Parathyroid adenoma (tissue), 2 donors: ENCODE data around the gene WFDC11.
A peak's percentile ranks its signal among the peaks of the same experiment; 100 is the strongest.

ENCODE experiments used
- H2AFZ ChIP-seq: fragments of 300-600 bp; sonication (generic); one replicate; pipeline ENCODE4 v1.7.0; 2017; ENCODE audit warnings: antibody characterized with exemption, mild to moderate bottlenecking
- H3K27ac ChIP-seq: fragments of 300-600 bp; sonication (generic); one replicate; pipeline ENCODE4 v1.7.0; 2017
- H3K27me3 ChIP-seq: fragments of 300-600 bp; sonication (generic); one replicate; pipeline ENCODE4 v1.7.0; 2017; ENCODE audit warnings: low read length; ENCODE audit not compliant: control insufficient read depth, insufficient read depth
- H3K36me3 ChIP-seq: fragments of 300-600 bp; sonication (generic); one replicate; pipeline ENCODE4 v1.7.0; 2017; ENCODE audit warnings: low read length; ENCODE audit not compliant: control insufficient read depth, insufficient read depth
- H3K4me1 ChIP-seq: fragments of 300-600 bp; sonication (generic); one replicate; pipeline ENCODE4 v1.7.0; 2017; ENCODE audit warnings: control low read depth
- H3K4me2 ChIP-seq: fragments of 300-600 bp; sonication (generic); one replicate; pipeline ENCODE4 v1.7.0; 2017; ENCODE audit warnings: low read length
- H3K4me3 ChIP-seq: fragments of 300-600 bp; sonication (generic); one replicate; pipeline ENCODE4 v1.7.0; 2017; ENCODE audit warnings: low read depth, low read length
- H3K79me2 ChIP-seq: fragments of 300-600 bp; sonication (generic); one replicate; pipeline ENCODE4 v1.7.0; 2017; ENCODE audit warnings: control low read depth
- H3K9ac ChIP-seq: fragments of 300-600 bp; sonication (generic); one replicate; pipeline ENCODE4 v1.7.0; 2017; ENCODE audit warnings: mild to moderate bottlenecking
- H3K9me3 ChIP-seq: fragments of 300-600 bp; sonication (generic); one replicate; pipeline ENCODE4 v1.7.0; 2017; ENCODE audit warnings: low read length; ENCODE audit not compliant: control insufficient read depth
- CTCF ChIP-seq: fragments of 300-600 bp; sonication (generic); IDR thresholded peaks from one replicate; pipeline ENCODE4 v1.7.0; 2017; ENCODE audit warnings: antibody characterized with exemption, mild to moderate bottlenecking
- donor health status: primary hyperparathyroidism.

Gene WFDC11

GRCh38 chr20:45636513-45636912 is 33.5 kb downstream of the WFDC11 start:
- Histone ChIP-seq H3K9ac (no peak overlapping the region), H3K4me2 (no peak overlapping the region), H3K4me1 (no peaks in the 10 kb centered on the region), H2AFZ (no peak overlapping the region), H3K9me3 (no peaks in the 10 kb centered on the region), H3K27ac (no peak overlapping the region), H3K27me3 (no peaks in the 10 kb centered on the region), H3K4me3 (no peak overlapping the region), H3K36me3 (no peaks in the 10 kb centered on the region), H3K79me2 (no peaks in the 10 kb centered on the region)
- no peak for TF ChIP-seq CTCF

- no peaks in the 10 kb centered on the region for H3K9me3 ChIP-seq
- TF ChIP-seq CTCF, result no peak
- no peak within 1 kb of the TSS for H3K9ac ChIP-seq
These were observed 38.9 kb downstream of the WFDC11 start, which contains the start of gene WFDC9 for GRCh38 chr20:45631184-45631583. Gene WFDC9 (minus strand): TSS chr20:45631284. CDS start chr20:45610181, 21,103 bp downstream.

GRCh38 chr20:45630371-45630770 is 39.7 kb downstream of the WFDC11 start:
- Histone ChIP-seq H3K4me2 (no peak overlapping the region), H3K27me3 (no peaks in the 10 kb centered on the region), H3K79me2 (no peaks in the 10 kb centered on the region), H3K27ac (no peak overlapping the region), H3K36me3 (no peaks in the 10 kb centered on the region), H3K4me3 (no peak overlapping the region), H3K4me1 (no peaks in the 10 kb centered on the region), H3K9ac (no peak overlapping the region), H2AFZ (no peak overlapping the region), H3K9me3 (no peaks in the 10 kb centered on the region)
- TF ChIP-seq CTCF, result no peak

More at GRCh38 chr20:45631184-45631583, 38.9 kb downstream of the WFDC11 start, which contains the start of gene WFDC9:
- no peak within 1 kb of the TSS for H3K4me3 ChIP-seq
- no peaks in the 10 kb centered on the region for H3K36me3 ChIP-seq
- H3K4me2 ChIP-seq, result no peak within 1 kb of the TSS
- no peaks in the 10 kb centered on the region for H3K4me1 ChIP-seq
- H3K27me3 ChIP-seq, result no peaks in the 10 kb centered on the region
- no peaks in the 10 kb centered on the region for H3K79me2 ChIP-seq
- H3K27ac ChIP-seq, result no peak within 1 kb of the TSS
- no peak within 1 kb of the TSS for H2AFZ ChIP-seq

- Histone ChIP-seq H3K36me3 (no peaks in the 10 kb centered on the region), H3K9ac (no peak within 1 kb of the TSS), H3K4me3 (no peak within 1 kb of the TSS), H3K27me3 (no peaks in the 10 kb centered on the region), H3K4me2 (no peak within 1 kb of the TSS), H3K4me1 (no peaks in the 10 kb centered on the region), H2AFZ (peak within 1 kb of the TSS; percentile 8), H3K9me3 (no peaks in the 10 kb centered on the region), H3K27ac (no peak within 1 kb of the TSS), H3K79me2 (no peaks in the 10 kb centered on the region)
- TF ChIP-seq CTCF, result peak; percentile 42
These were observed 40.4 kb downstream of the WFDC11 start, which contains the start of gene WFDC10A for GRCh38 chr20:45629496-45630100. Gene WFDC10A (plus strand): TSS chr20:45629739. CDS start chr20:45629814, 75 bp downstream.

- no peak for TF ChIP-seq CTCF
- H3K4me1 ChIP-seq, result no peaks in the 10 kb centered on the region
- H3K4me3 ChIP-seq, result no peak overlapping the region
- no peak overlapping the region for H2AFZ ChIP-seq
- no peak overlapping the region for H3K4me2 ChIP-seq
- H3K27me3 ChIP-seq, result no peaks in the 10 kb centered on the region
- H3K9ac ChIP-seq, result no peak overlapping the region
- no peaks in the 10 kb centered on the region for H3K36me3 ChIP-seq
- H3K9me3 ChIP-seq, result no peaks in the 10 kb centered on the region
- H3K27ac ChIP-seq, result no peak overlapping the region
- H3K79me2 ChIP-seq, result no peaks in the 10 kb centered on the region
These were observed 43.5 kb downstream of the WFDC11 start for GRCh38 chr20:45626540-45626939.
